Spleen (tissue), 7 donors: ENCODE measurements around the gene BPHL.
"Not testable (repeated sequence)": the region's sequence is repeated elsewhere in the genome, so short reads cannot be mapped to it uniquely, and the experiment has no call there.

ENCODE experiments used
- CTCF ChIP-seq, 11 experiments: fragments of 200-600 bp in 7 of 11; fragments of 450-650 bp in 4 of 11; sonication (generic) in 4 of 11; IDR thresholded peaks in 8 of 11; conservative IDR thresholded peaks in 3 of 11; 1 replicate in 7 of 11; 2 replicates in 4 of 11; pipeline versions ENCODE4 v1.4.0 to v1.8.0; 2016 to 2021; ENCODE audit warnings: antibody characterized with exemption in 11 of 11, inconsistent platforms in 4 of 11, mild to moderate bottlenecking in 1 of 11
- POLR2A ChIP-seq, 3 donors: fragments of 450-650 bp; IDR thresholded peaks; one replicate each; pipeline ENCODE4 v1.5.1; 2017; ENCODE audit warnings: antibody characterized with exemption in 3 of 3, mild to moderate bottlenecking in 1 of 3
- POLR2AphosphoS5 ChIP-seq, 3 donors: sonication (generic); formaldehyde crosslinking; IDR thresholded peaks; one replicate each; pipeline ENCODE4 v1.5.1; 2017; ENCODE audit warnings: antibody characterized with exemption in 3 of 3
- donor health status: DM: no; HTN: no; CAD: no; lungs with moderate emphysema.
- donor health status: DM: no; HTN: no; CAD: no.
- donor health status: DM: no; HTN: no; CAD: no.

- not testable (repeated sequence) for TF ChIP-seq CTCF (IDR thresholded peaks at IDR 0.05 in 8 of 11, conservative IDR thresholded peaks at IDR 0.05 in 3 of 11); POLR2A (IDR thresholded peaks at IDR 0.05); POLR2AphosphoS5 (IDR thresholded peaks at IDR 0.05)
These were observed 61.4 kb downstream of the BPHL start for GRCh38 chr6:3179945-3180344.
